Neural progenitor cell (in vitro differentiated cells): Measurements from ENCODE around the gene ENTREP3.

Experiments used
- EZH2 ChIP-seq: fragments of 200-600 bp; sonication (generic); IDR thresholded peaks from 2 replicates; pipeline ENCODE4 v1.6.1; 2017; ENCODE audit warnings: antibody characterized with exemption, mild to moderate bottlenecking, moderate library complexity
- TF ChIP-seq, protein P1 (sequence below): fragments of 200-600 bp; sonication (generic); IDR thresholded peaks from 2 replicates; pipeline ENCODE4 v1.5.1; 2017; ENCODE audit warnings: antibody characterized with exemption, mild to moderate bottlenecking

DNA sequence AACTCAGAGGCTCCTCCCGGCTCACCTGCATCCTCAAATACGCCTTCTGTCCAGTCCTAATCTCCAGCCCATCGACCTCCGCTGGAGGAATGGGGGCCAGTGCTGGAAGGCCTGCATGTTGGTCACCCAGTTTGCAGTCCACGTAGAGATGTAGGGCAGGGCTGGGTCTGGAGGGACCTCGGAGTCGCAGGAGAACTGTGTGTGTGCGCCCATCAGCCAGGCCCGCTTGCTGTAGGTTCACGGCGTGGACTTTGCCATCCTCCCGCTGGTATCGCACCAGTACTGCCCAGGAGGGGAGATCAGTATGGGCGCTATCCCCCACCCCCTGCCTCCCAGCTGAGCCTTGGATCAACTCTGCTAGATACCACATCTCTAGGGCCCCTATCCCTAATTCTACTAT, 50.2 kb downstream of the ENTREP3 start:
- TF ChIP-seq, protein P1, sequence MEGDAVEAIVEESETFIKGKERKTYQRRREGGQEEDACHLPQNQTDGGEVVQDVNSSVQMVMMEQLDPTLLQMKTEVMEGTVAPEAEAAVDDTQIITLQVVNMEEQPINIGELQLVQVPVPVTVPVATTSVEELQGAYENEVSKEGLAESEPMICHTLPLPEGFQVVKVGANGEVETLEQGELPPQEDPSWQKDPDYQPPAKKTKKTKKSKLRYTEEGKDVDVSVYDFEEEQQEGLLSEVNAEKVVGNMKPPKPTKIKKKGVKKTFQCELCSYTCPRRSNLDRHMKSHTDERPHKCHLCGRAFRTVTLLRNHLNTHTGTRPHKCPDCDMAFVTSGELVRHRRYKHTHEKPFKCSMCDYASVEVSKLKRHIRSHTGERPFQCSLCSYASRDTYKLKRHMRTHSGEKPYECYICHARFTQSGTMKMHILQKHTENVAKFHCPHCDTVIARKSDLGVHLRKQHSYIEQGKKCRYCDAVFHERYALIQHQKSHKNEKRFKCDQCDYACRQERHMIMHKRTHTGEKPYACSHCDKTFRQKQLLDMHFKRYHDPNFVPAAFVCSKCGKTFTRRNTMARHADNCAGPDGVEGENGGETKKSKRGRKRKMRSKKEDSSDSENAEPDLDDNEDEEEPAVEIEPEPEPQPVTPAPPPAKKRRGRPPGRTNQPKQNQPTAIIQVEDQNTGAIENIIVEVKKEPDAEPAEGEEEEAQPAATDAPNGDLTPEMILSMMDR = no peak
- TF ChIP-seq EZH2 = no peak
